ENCODE measurements around the gene PITRM1. TPM values are rescaled to one million over a fixed set of nuclear protein-coding genes. Genes with fewer than 3 reads are reported as not detected.

PITRM1 gene
- total RNA-seq, 4 donors from 2014 or later: 78.6 to 102 (median 87.0) TPM

- Histone ChIP-seq H3K27me3 (no peaks in the 10 kb centered on the region), H3K4me1 (peaks cover 0 to 58% (median 3%) of the 10 kb centered on the region in 3 donors), H3K36me3 (peaks cover 0 to 98% of the 10 kb centered on the region in 2 donors), H3K9me3 (no peaks in the 10 kb centered on the region), H3K27ac (peak overlapping the region in 3 of 4 donors; percentile 71 to 80 (median 74)), H3K4me3 (no peak overlapping the region)
- TF ChIP-seq POLR2A (IDR thresholded peaks at IDR 0.05) (no peak), CTCF (IDR thresholded peaks at IDR 0.05) (no peak), EP300 (IDR thresholded peaks at IDR 0.05) (no peak), POLR2AphosphoS5 (IDR thresholded peaks at IDR 0.05) (peak; percentile 53)
- peak; percentile 27 for ATAC-seq
- WGBS, 2 donors (ENCODE audit: low coverage in 1 of 2): 17 to 53% methylated on average over 6 to 9 of the region's 9 CpGs
These were observed 32.3 kb downstream of the PITRM1 start for GRCh38 chr10:3140280-3140679.

- peaks cover 0 to 58% (median 3%) of the 10 kb centered on the region in 3 donors for H3K4me1 ChIP-seq
- no peak for TF ChIP-seq CTCF (IDR thresholded peaks at IDR 0.05)
- no peak for TF ChIP-seq POLR2A (IDR thresholded peaks at IDR 0.05)
- no peak for TF ChIP-seq POLR2AphosphoS5 (IDR thresholded peaks at IDR 0.05)
- TF ChIP-seq EP300 (IDR thresholded peaks at IDR 0.05): no peak
- peaks cover 0 to 98% of the 10 kb centered on the region in 2 donors for H3K36me3 ChIP-seq
- ATAC-seq: no peak
- 70 to 84% methylated on average over 2 to 8 of the region's 10 CpGs for WGBS, 2 donors (ENCODE audit: low coverage in 1 of 2)
- peak overlapping the region in 3 of 4 donors; percentile 71 to 80 (median 74) for H3K27ac ChIP-seq
- no peaks in the 10 kb centered on the region for H3K27me3 ChIP-seq
- H3K9me3 ChIP-seq: no peaks in the 10 kb centered on the region
- H3K4me3 ChIP-seq: no peak overlapping the region
These were observed 33.2 kb downstream of the PITRM1 start for GRCh38 chr10:3139216-3139910.

- Histone ChIP-seq H3K36me3 (peaks cover 0 to 98% of the 10 kb centered on the region in 2 donors), H3K27ac (peak overlapping the region in 3 of 4 donors; percentile 35 to 80 (median 71)), H3K4me3 (no peak overlapping the region), H3K9me3 (no peaks in the 10 kb centered on the region), H3K27me3 (no peaks in the 10 kb centered on the region), H3K4me1 (peaks cover 0 to 58% (median 3%) of the 10 kb centered on the region in 3 donors)
- TF ChIP-seq CTCF (IDR thresholded peaks at IDR 0.05): no peak
- TF ChIP-seq EP300 (IDR thresholded peaks at IDR 0.05): no peak
- no peak for ATAC-seq
- WGBS, 2 donors (ENCODE audit: low coverage in 1 of 2): 17 to 87% methylated on average over 1 to 7 of the region's 41 CpGs
These were observed 34.4 kb downstream of the PITRM1 start for GRCh38 chr10:3137958-3138726.

- TF ChIP-seq POLR2AphosphoS5 (IDR thresholded peaks at IDR 0.05) (peak; percentile 23), CTCF (IDR thresholded peaks at IDR 0.05) (no peak)
- H3K36me3 ChIP-seq: peaks cover 0 to 98% of the 10 kb centered on the region in 2 donors
- H3K9me3 ChIP-seq: no peaks in the 10 kb centered on the region
- peak overlapping the region in 3 of 4 donors; percentile 68 to 81 (median 80) for H3K27ac ChIP-seq
- peak; percentile 86 for ATAC-seq
- H3K4me3 ChIP-seq: no peak overlapping the region
- no peaks in the 10 kb centered on the region for H3K27me3 ChIP-seq
- WGBS, 2 donors (ENCODE audit: low coverage in 1 of 2): 35 to 58% methylated on average over 7 to 12 of the region's 21 CpGs
- peaks cover 0 to 53% (median 3%) of the 10 kb centered on the region in 3 donors for H3K4me1 ChIP-seq
These were observed 35.6 kb downstream of the PITRM1 start for GRCh38 chr10:3136763-3137611.

Data from gastroesophageal sphincter (tissue), 4 donors.